ENCODE measurements around the gene CHGA.

- TF ChIP-seq, protein P1, sequence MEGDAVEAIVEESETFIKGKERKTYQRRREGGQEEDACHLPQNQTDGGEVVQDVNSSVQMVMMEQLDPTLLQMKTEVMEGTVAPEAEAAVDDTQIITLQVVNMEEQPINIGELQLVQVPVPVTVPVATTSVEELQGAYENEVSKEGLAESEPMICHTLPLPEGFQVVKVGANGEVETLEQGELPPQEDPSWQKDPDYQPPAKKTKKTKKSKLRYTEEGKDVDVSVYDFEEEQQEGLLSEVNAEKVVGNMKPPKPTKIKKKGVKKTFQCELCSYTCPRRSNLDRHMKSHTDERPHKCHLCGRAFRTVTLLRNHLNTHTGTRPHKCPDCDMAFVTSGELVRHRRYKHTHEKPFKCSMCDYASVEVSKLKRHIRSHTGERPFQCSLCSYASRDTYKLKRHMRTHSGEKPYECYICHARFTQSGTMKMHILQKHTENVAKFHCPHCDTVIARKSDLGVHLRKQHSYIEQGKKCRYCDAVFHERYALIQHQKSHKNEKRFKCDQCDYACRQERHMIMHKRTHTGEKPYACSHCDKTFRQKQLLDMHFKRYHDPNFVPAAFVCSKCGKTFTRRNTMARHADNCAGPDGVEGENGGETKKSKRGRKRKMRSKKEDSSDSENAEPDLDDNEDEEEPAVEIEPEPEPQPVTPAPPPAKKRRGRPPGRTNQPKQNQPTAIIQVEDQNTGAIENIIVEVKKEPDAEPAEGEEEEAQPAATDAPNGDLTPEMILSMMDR (IDR thresholded peaks at IDR 0.05): no peak
- no peak for TF ChIP-seq EZH2 (IDR thresholded peaks at IDR 0.05; ENCODE audit: borderline replicate concordance, insufficient read depth, low read depth, low read length, poor library complexity, severe bottlenecking)
These were observed 47.3 kb downstream of the CHGA start for GRCh38 chr14:92970271-92970670.

Measured in B cell (primary cell).